Sigmoid colon (tissue), 4 donors: ENCODE measurements around the gene MLH3.

Source experiments
- EP300 ChIP-seq, 4 donors: sonication (generic); formaldehyde crosslinking; IDR thresholded peaks; one replicate each; pipeline ENCODE4 v1.6.1; 2017; ENCODE audit warnings: antibody characterized with exemption in 4 of 4
- POLR2A ChIP-seq, 2 donors: fragments of 450-650 bp; IDR thresholded peaks; one replicate each; pipeline ENCODE4 v1.6.1; 2016; ENCODE audit warnings: antibody characterized with exemption in 2 of 2, mild to moderate bottlenecking in 2 of 2, moderate library complexity in 2 of 2
- POLR2AphosphoS5 ChIP-seq, 4 donors: sonication (generic); formaldehyde crosslinking; IDR thresholded peaks; one replicate each; pipeline ENCODE4 v1.6.1; 2017; ENCODE audit warnings: antibody characterized with exemption in 4 of 4

DNA sequence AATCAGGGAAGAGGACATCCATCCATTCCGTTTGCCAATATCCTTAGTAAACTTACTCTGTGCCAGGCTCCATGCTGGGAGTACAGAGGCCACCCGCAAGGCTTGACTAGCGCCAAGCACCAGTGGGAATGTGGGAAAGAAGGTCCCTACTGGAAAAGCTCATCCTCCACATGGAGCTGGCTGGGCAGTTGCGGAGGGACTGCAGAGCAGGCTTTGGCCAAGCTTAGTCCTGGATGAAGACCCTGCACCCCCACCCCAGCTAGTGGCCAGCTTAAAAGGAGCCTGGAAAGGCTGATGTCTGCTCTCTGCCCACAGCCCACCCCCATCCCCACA, 70.9 kb downstream of the MLH3 start:
- TF ChIP-seq POLR2A (IDR thresholded peaks at IDR 0.05) (no peak), EP300 (IDR thresholded peaks at IDR 0.05) (no peak), POLR2AphosphoS5 (IDR thresholded peaks at IDR 0.05) (no peak)
